H1 (cell line): ENCODE data around the gene MAPT. TPM values are rescaled to one million over a fixed set of nuclear protein-coding genes. Genes with fewer than 3 reads are reported as not detected.

Experiments
- HDAC2 ChIP-seq, 2 experiments: fragments of 300-600 bp in 1 of 2; sonication (generic) in 1 of 2; IDR thresholded peaks; 2 replicates each; pipeline ENCODE4 v1.6.1; 2011 to 2012; ENCODE audit warnings: low read depth in 2 of 2, low read length in 2 of 2, mild to moderate bottlenecking in 2 of 2, moderate library complexity in 2 of 2, borderline replicate concordance in 1 of 2, inconsistent platforms in 1 of 2
- polyA plus RNA-seq, 7 experiments: library from polyadenylated mRNA; depleted of rRNA in 3 of 7; stranded (reverse) in 5 of 7; unstranded in 2 of 7; fragments of >200 nt in 5 of 7; fragments of 200-250 nt in 2 of 7; gene quantifications; 1 replicate in 5 of 7; 2 replicates in 1 of 7; 4 replicates in 1 of 7; pipeline versions ENCODE4 v1.2.1 to v1.2.3, GENCODE V29; 2011 to 2013; ENCODE audit warnings: missing spikeins in 2 of 7, mixed read lengths in 2 of 7
- total RNA-seq: library from RNA; stranded (reverse); fragmentation: NEBNext Ultra II Directional; extraction: Animal tissue kit (Norgen Biotek cat#: 25700); gene quantifications from 2 replicates; pipeline ENCODE4 v1.2.1, GENCODE V29; 2021

Gene MAPT
- total and polyA plus RNA-seq, 2 of the 8 experiments (the other 6 are each of a cell fraction or from before 2014, with no cell fraction given) = 0.54 to 1.7 TPM

DNA sequence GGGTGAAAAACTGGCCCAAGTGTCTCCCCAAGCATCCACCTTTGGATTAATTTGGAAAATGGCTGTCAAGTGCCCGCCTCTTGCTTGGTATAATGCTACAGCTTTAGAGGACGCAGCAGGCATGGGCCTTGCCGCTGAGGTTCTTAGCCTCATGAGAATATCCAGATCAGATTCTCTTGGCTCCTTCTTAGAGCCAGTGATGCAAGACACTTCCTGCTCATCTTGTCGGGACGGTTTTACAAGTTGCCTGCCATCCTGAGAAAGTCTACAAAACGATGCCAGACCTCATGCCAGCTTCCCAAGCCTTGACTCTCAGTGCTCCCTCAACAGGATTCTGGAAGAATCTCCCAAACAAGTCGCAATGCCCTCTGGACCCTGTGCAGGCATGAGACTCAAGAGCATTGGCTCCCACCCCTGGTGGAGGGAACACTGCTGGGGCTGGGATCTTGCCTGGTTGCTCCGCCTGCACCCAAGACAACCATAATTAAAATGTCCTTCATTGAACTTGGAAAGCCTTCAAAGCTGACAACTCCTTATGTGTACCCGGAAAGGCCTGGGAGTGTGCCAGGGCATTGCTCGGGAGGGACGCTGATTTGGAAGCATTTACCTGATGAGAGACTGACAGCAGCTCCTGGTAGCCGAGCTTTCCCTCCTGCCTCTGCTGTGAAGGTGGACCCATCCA lies 78.9 kb downstream of the MAPT start (continued):
- TF ChIP-seq HDAC2 (IDR thresholded peaks at IDR 0.05; ENCODE audit: borderline replicate concordance in 1 of 2, low read depth in 2 of 2, low read length in 2 of 2) = no peak
